HepG2 (cell line): Measurements from ENCODE around the gene TANGO6. TPM values are rescaled to one million over a fixed set of nuclear protein-coding genes. Genes with fewer than 3 reads are reported as not detected.

ENCODE experiments used
- ATAC-seq: fragments of 200-7000 bp; cut with Tn5 transposase; 3 replicates; pipeline ENCODE4 v1.9.1; 2020; ENCODE audit warnings: mild to moderate bottlenecking, moderate library complexity
- BruUV-seq: library from RNA; stranded (reverse); fragments of 400-500 nt; replicated peaks from 2 replicates; lab custom pipeline; 2021; lab: Mats Ljungman, UMichigan
- CTCF ChIA-PET: fragments of 300-600 bp; formaldehyde crosslinking; extraction: SDS; loops from one replicate; lab custom pipeline; 2021; ENCODE audit warnings: low total read pairs, inconsistent platforms, low intra/inter-chr PET ratio; lab: Yijun Ruan, JAX
- POLR2A ChIA-PET: fragments of 350-600 bp; sonication (Branson Sonifier 250); formaldehyde crosslinking; loops from one replicate; lab custom pipeline; 2020; ENCODE audit warnings: antibody characterized with exemption, inconsistent platforms; lab: Yijun Ruan, JAX
- DNase-seq: peaks from one replicate; pipeline ENCODE4 v3.0.0-alpha.2; 2015; ENCODE audit warnings: low spot score
- FAIRE-seq: peaks from 3 replicates; lab custom pipeline; 2011; peaks lifted over from hg19 to GRCh38; lab: Jason Lieb, UNC
- H2AFZ ChIP-seq: one replicate; pipeline ENCODE4 v1.6.1; 2011; ENCODE audit warnings: low read length, inconsistent platforms
- H3K27ac ChIP-seq: fragments of 300-600 bp; 3 replicates; pipeline ENCODE4 v1.8.0; 2011; ENCODE audit warnings: mixed run types, mild to moderate bottlenecking, mixed read lengths, low read length, inconsistent platforms; ENCODE audit not compliant: insufficient read depth; ENCODE audit errors: extremely low read length
- H3K27me3 ChIP-seq, 2 experiments: fragments of 200-600 bp in 1 of 2; 2 replicates in 1 of 2; 3 replicates in 1 of 2; pipeline versions ENCODE4 v1.6.0 to v1.8.0; 2011; ENCODE audit warnings: low read length in 2 of 2, mild to moderate bottlenecking in 2 of 2, moderate library complexity in 2 of 2, inconsistent platforms in 1 of 2; ENCODE audit not compliant: insufficient read depth in 2 of 2, control insufficient read depth in 1 of 2
- H3K36me3 ChIP-seq, 2 experiments: fragments of 200-600 bp in 1 of 2; replicated peaks in 1 of 2; 2 replicates in 1 of 2; 3 replicates in 1 of 2; pipeline versions ENCODE4 v1.5.1 to v1.8.0; 2011; ENCODE audit warnings: low read length in 2 of 2, inconsistent platforms in 1 of 2; ENCODE audit not compliant: insufficient read depth in 2 of 2, control insufficient read depth in 1 of 2
- H3K4me1 ChIP-seq: 2 replicates; pipeline ENCODE4 v1.5.1; 2012; ENCODE audit warnings: low read length, inconsistent platforms; ENCODE audit not compliant: insufficient read depth
- H3K4me2 ChIP-seq: 2 replicates; pipeline ENCODE4 v1.6.0; 2011; ENCODE audit warnings: low read depth, low read length, inconsistent platforms
- H3K4me3 ChIP-seq, 3 experiments: fragments of 200-600 bp in 1 of 3; sonication (generic), shearing (Covaris generic) in 1 of 3; replicated peaks in 1 of 3; 2 replicates each; pipeline ENCODE4 v1.5.1; 2011 to 2016; ENCODE audit warnings: low read length in 3 of 3, inconsistent platforms in 2 of 3, low read depth in 2 of 3, mild to moderate bottlenecking in 2 of 3, control low read depth in 1 of 3, mixed read lengths in 1 of 3; ENCODE audit not compliant: insufficient read depth in 1 of 3
- H3K79me2 ChIP-seq: one replicate; pipeline ENCODE4 v1.6.1; 2011; ENCODE audit warnings: low read length, inconsistent platforms; ENCODE audit not compliant: insufficient read depth
- H3K9ac ChIP-seq: 2 replicates; pipeline ENCODE4 v1.6.0; 2011; ENCODE audit warnings: mild to moderate bottlenecking, low read depth, low read length, inconsistent platforms; ENCODE audit not compliant: insufficient read depth
- H3K9me3 ChIP-seq: 2 replicates; pipeline ENCODE4 v1.5.1; 2012; ENCODE audit warnings: mild to moderate bottlenecking, low read length
- H4K20me1 ChIP-seq: 2 replicates; pipeline ENCODE4 v1.6.0; 2011; ENCODE audit warnings: inconsistent platforms, mild to moderate bottlenecking, low read length, moderate library complexity; ENCODE audit not compliant: insufficient read depth
- ATF1 ChIP-seq: IDR thresholded peaks from 2 replicates; pipeline ENCODE4 v1.6.1; 2016; ENCODE audit warnings: mild to moderate bottlenecking, control low read depth
- CTCF ChIP-seq: sonication (generic); formaldehyde crosslinking; IDR thresholded peaks from 2 replicates; pipeline ENCODE4 v1.5.0; 2020; ENCODE audit warnings: mild to moderate bottlenecking, missing genetic modification reagents, moderate library complexity
- DNMT1 ChIP-seq: sonication (generic); formaldehyde crosslinking; IDR thresholded peaks from 2 replicates; pipeline ENCODE4 v1.5.1; 2020; ENCODE audit warnings: mild to moderate bottlenecking, missing genetic modification reagents
- HNF1B ChIP-seq: sonication (generic); formaldehyde crosslinking; IDR thresholded peaks from 2 replicates; pipeline ENCODE4 v1.5.1; 2020; ENCODE audit warnings: mild to moderate bottlenecking, moderate library complexity, missing genetic modification reagents
- HOXA5 ChIP-seq: sonication (generic); formaldehyde crosslinking; IDR thresholded peaks from 2 replicates; pipeline ENCODE4 v1.4.0; 2020; ENCODE audit warnings: missing genetic modification reagents
- KDM2A ChIP-seq: sonication (generic); formaldehyde crosslinking; IDR thresholded peaks from 2 replicates; pipeline ENCODE4 v1.4.0; 2020; ENCODE audit warnings: low read depth, missing genetic modification reagents, borderline replicate concordance
- MBD4 ChIP-seq: IDR thresholded peaks from 2 replicates; pipeline ENCODE4 v1.6.1; 2012; ENCODE audit warnings: low read length, inconsistent platforms, borderline replicate concordance
- NR2F1 ChIP-seq, 2 experiments: fragments of 450-650 bp in 1 of 2; formaldehyde crosslinking in 1 of 2; IDR thresholded peaks; 2 replicates each; pipeline versions ENCODE4 v1.5.0 to v1.6.1; 2016 to 2020; ENCODE audit warnings: mild to moderate bottlenecking in 1 of 2, missing compliant biosample characterization in 1 of 2, missing genetic modification reagents in 1 of 2, moderate library complexity in 1 of 2
- NRL ChIP-seq: sonication (generic); formaldehyde crosslinking; IDR thresholded peaks from 2 replicates; pipeline ENCODE4 v1.5.0; 2020; ENCODE audit warnings: missing genetic modification reagents, mild to moderate bottlenecking, moderate library complexity, borderline replicate concordance
- PLRG1 ChIP-seq: fragments of 450-650 bp; conservative IDR thresholded peaks from 2 replicates; pipeline ENCODE4 v1.6.1; 2016
- POLR2AphosphoS2 ChIP-seq: IDR thresholded peaks from 2 replicates; pipeline ENCODE4 v1.6.1; 2011; ENCODE audit warnings: low read depth, low read length, improper control_type of control experiment
- RFX3 ChIP-seq: IDR thresholded peaks from 2 replicates; pipeline ENCODE4 v1.6.1; 2016; ENCODE audit warnings: missing biosample characterization, missing genetic modification reagents
- SALL1 ChIP-seq: sonication (generic); formaldehyde crosslinking; IDR thresholded peaks from 2 replicates; pipeline ENCODE4 v1.8.0; 2022; ENCODE audit warnings: mild to moderate bottlenecking, missing genetic modification reagents
- SMC3 ChIP-seq: IDR thresholded peaks from 2 replicates; pipeline ENCODE4 v1.6.1; 2011; ENCODE audit warnings: low read length, improper control_type of control experiment
- SRY ChIP-seq: sonication (generic); formaldehyde crosslinking; IDR thresholded peaks from 2 replicates; pipeline ENCODE4 v1.8.0; 2022; ENCODE audit warnings: mild to moderate bottlenecking, missing genetic modification reagents
- STAG1 ChIP-seq: sonication (generic); formaldehyde crosslinking; IDR thresholded peaks from 2 replicates; pipeline ENCODE4 v1.4.0; 2020; ENCODE audit warnings: missing genetic modification reagents
- ZMYM3 ChIP-seq: sonication (generic); formaldehyde crosslinking; IDR thresholded peaks from 2 replicates; pipeline ENCODE4 v1.5.1; 2020; ENCODE audit warnings: mild to moderate bottlenecking, missing genetic modification reagents
- ZNF30 ChIP-seq: sonication (generic); formaldehyde crosslinking; IDR thresholded peaks from 2 replicates; pipeline ENCODE4 v1.5.0; 2020; ENCODE audit warnings: mild to moderate bottlenecking, missing genetic modification reagents
- ZNF331 ChIP-seq: sonication (generic); formaldehyde crosslinking; IDR thresholded peaks from 2 replicates; pipeline ENCODE4 v1.4.0; 2020; ENCODE audit warnings: missing genetic modification reagents
- ZNF451 ChIP-seq: sonication (generic); formaldehyde crosslinking; IDR thresholded peaks from 2 replicates; pipeline ENCODE4 v1.5.0; 2020; ENCODE audit warnings: mild to moderate bottlenecking, missing genetic modification reagents
- ZNF776 ChIP-seq: sonication (generic); formaldehyde crosslinking; IDR thresholded peaks from 2 replicates; pipeline ENCODE4 v1.4.0; 2020; ENCODE audit warnings: mild to moderate bottlenecking, missing genetic modification reagents
- ZNF780A ChIP-seq: sonication (generic); formaldehyde crosslinking; IDR thresholded peaks from 2 replicates; pipeline ENCODE4 v1.8.0; 2022; ENCODE audit warnings: mild to moderate bottlenecking, missing genetic modification reagents, moderate library complexity
- ZSCAN29 ChIP-seq: sonication (generic); formaldehyde crosslinking; conservative IDR thresholded peaks from 2 replicates; pipeline ENCODE4 v1.4.0; 2020; ENCODE audit warnings: mild to moderate bottlenecking, missing genetic modification reagents
- whole genome bisulfite sequencing: methylation state at CpG from one replicate; pipeline ENCODE4 v1.1.6; 2017; ENCODE audit warnings: low lambda C conversion rate; 5-methylcytosine and 5-hydroxymethylcytosine counted together
- in situ Hi-C: cut with HindIII; loops from 2 replicates; pipeline ENCODE4 v1.10.0; 2017; ENCODE audit warnings: low pct_unique_long_range_greater_than_20kb; ENCODE audit not compliant: extremely low pct_ligation_motif_present
- intact Hi-C: fragments of 100-400 bp; cut with micrococcal nuclease; formaldehyde crosslinking; loops from one replicate; pipeline ENCODE4 v1.10.0; 2022; ENCODE audit not compliant: unreplicated experiment
- polyA plus RNA-seq, 8 experiments: library from polyadenylated mRNA; depleted of rRNA in 3 of 8; stranded (reverse) in 7 of 8; unstranded in 1 of 8; fragments of >200 nt; fragmentation: Illumina TruSeq in 4 of 8; extraction: Trizol in 4 of 8; gene quantifications; 2 replicates each; pipeline versions ENCODE4 v1.2.1 to v1.2.3, GENCODE V29; 2011 to 2016; ENCODE audit warnings: low read depth in 4 of 8, missing spikeins in 1 of 8, mixed read lengths in 1 of 8; ENCODE audit not compliant: insufficient read depth in 1 of 8
- total RNA-seq, 5 experiments: library from RNA; depleted of rRNA; stranded (reverse); fragments of >200 nt; fragmentation: Illumina TruSeq; extraction: Trizol; gene quantifications; 2 replicates each; pipeline ENCODE4 v1.2.3, GENCODE V29; 2016; ENCODE audit warnings: low read depth in 1 of 5

The TANGO6 gene
- total and polyA plus RNA-seq, 2 of the 13 experiments (the other 11 are each of a cell fraction or from before 2014, with no cell fraction given): 7.2 to 13.3 TPM

- Histone ChIP-seq H3K27ac (no peak overlapping the region), H3K9me3 (no peaks in the 10 kb centered on the region), H3K27me3 (no peaks in the 10 kb centered on the region), H3K4me1 (peaks cover under 1% of the 10 kb centered on the region; the same call in 1 of the 2 replicates), H2AFZ (no peak overlapping the region), H3K9ac (no peak overlapping the region), H3K4me2 (no peak overlapping the region), H3K36me3 (no peaks in the 10 kb centered on the region; a peak in 1 of 5 replicates), H3K79me2 (no peaks in the 10 kb centered on the region), H3K4me3 (no peak overlapping the region), H4K20me1 (no peaks in the 10 kb centered on the region)
- DNase-seq: no peak
- 88% methylated on average over 16 of the region's 16 CpGs for WGBS
- intact Hi-C loops: loop anchor here (1.0 kb wide), 1 partner anchor 41 kb away; no protein-coding TSS in a partner anchor
- ChIA-PET CTCF (no interaction called here), POLR2A (no interaction called here)
- no peak for FAIRE-seq
- in situ Hi-C loops: no loop called here
- BruUV-seq: no TSS peak
- ATAC-seq: peak; percentile 91
- TF ChIP-seq CTCF (CRISPR knock-in tag): peak; percentile 71
- no peak for TF ChIP-seq RFX3 (CRISPR knock-in tag)
- TF ChIP-seq KDM2A: 0 out of 2 replicates have a peak, but pooled peaks have one; percentile 22
- TF ChIP-seq DNMT1: 0 out of 2 replicates have a peak, but pooled peaks have one; percentile 21
- 0 out of 2 replicates have a peak, but pooled peaks have one; percentile 24 for TF ChIP-seq SALL1 (CRISPR knock-in tag)
- TF ChIP-seq POLR2AphosphoS2: no peak
- no peak for TF ChIP-seq ATF1 (CRISPR knock-in tag)
- TF ChIP-seq SMC3: peak; percentile 31; the same call in 1 of the 2 replicates
- TF ChIP-seq ZNF30 (CRISPR knock-in tag): no peak
- no peak for TF ChIP-seq SRY (CRISPR knock-in tag)
- no peak for TF ChIP-seq ZMYM3 (CRISPR knock-in tag)
- 0 out of 2 replicates have a peak, but pooled peaks have one; percentile 20 for TF ChIP-seq NRL (CRISPR knock-in tag)
- no peak for TF ChIP-seq NR2F1 (CRISPR knock-in tag; IDR thresholded peaks at IDR 0.05)
- TF ChIP-seq MBD4: no peak
- peak; percentile 65 for TF ChIP-seq STAG1
- TF ChIP-seq ZNF331 (CRISPR knock-in tag): 0 out of 2 replicates have a peak, but pooled peaks have one; percentile 28
- no peak for TF ChIP-seq ZSCAN29 (CRISPR knock-in tag)
- no peak for TF ChIP-seq HNF1B
- no peak for TF ChIP-seq ZNF780A
- TF ChIP-seq ZNF451: no peak
- TF ChIP-seq PLRG1: no peak
- no peak for TF ChIP-seq HOXA5 (CRISPR knock-in tag)
- TF ChIP-seq ZNF776 (CRISPR knock-in tag): no peak
Observed at GRCh38 chr16:69083306-69083941, 240.1 kb downstream of the TANGO6 start.
